Gastroesophageal sphincter (tissue), 3 donors: ENCODE measurements around the gene PTPN14.

Experiments
- EP300 ChIP-seq: sonication (generic); formaldehyde crosslinking; IDR thresholded peaks from one replicate; pipeline ENCODE4 v1.6.1; 2017; ENCODE audit warnings: antibody characterized with exemption, mild to moderate bottlenecking
- POLR2A ChIP-seq, 2 donors: fragments of 450-650 bp; IDR thresholded peaks; one replicate each; pipeline ENCODE4 v1.6.1; 2017; ENCODE audit warnings: antibody characterized with exemption in 2 of 2, mild to moderate bottlenecking in 2 of 2, moderate library complexity in 1 of 2
- POLR2AphosphoS5 ChIP-seq: sonication (generic); formaldehyde crosslinking; IDR thresholded peaks from one replicate; pipeline ENCODE4 v1.6.1; 2017; ENCODE audit warnings: antibody characterized with exemption
- TF ChIP-seq, protein P1 (sequence below), 4 experiments: fragments of 200-600 bp in 2 of 4; fragments of 450-650 bp in 2 of 4; sonication (generic) in 1 of 4; IDR thresholded peaks; one replicate each; pipeline ENCODE4 v1.5.1; 2017 to 2019; ENCODE audit warnings: antibody characterized with exemption in 4 of 4, mild to moderate bottlenecking in 2 of 4, moderate library complexity in 2 of 4

DNA sequence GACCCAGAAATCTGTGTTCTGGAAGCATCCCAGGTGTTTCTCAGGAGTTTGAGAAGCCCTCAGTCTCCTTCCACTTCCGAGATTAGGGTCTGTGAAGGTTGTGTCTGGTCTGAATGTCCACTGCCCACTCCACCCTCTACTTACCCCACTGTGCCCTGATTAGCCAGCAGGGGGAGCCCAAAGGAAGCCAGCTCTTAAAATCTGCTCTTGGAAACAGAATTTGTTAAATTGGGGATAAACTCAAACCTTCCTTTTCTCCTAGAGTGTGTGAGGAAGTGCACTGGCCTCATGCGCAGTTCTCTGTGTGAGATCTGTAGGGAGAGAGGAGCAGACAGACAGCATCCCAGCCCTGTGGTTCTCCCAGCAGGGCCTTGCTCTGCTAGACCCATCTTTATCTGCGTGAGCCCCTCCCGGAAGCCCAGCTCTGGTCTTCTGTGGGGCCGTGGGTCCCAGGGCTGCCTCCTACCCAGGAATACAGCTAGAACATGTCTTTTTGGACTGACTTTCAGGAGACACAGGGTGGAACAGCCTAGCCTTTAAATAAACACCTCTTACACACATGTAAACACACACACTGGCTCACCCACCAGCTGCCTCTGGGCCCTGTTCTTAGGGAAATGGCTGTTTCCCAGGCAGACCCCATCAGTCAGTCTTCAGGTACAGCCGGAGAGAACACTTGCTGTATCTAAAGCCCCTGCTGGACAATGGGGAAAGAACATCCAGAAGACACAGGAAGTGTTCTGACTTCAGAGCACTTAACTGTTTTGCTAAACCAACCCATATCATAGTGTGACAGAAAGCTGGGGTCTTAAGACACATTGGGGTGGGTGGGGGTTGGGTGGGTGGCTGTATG lies 218.2 kb downstream of the PTPN14 start:
- TF ChIP-seq EP300 (no peak), POLR2A (IDR thresholded peaks at IDR 0.05) (no peak), POLR2AphosphoS5 (no peak)
- TF ChIP-seq, protein P1, sequence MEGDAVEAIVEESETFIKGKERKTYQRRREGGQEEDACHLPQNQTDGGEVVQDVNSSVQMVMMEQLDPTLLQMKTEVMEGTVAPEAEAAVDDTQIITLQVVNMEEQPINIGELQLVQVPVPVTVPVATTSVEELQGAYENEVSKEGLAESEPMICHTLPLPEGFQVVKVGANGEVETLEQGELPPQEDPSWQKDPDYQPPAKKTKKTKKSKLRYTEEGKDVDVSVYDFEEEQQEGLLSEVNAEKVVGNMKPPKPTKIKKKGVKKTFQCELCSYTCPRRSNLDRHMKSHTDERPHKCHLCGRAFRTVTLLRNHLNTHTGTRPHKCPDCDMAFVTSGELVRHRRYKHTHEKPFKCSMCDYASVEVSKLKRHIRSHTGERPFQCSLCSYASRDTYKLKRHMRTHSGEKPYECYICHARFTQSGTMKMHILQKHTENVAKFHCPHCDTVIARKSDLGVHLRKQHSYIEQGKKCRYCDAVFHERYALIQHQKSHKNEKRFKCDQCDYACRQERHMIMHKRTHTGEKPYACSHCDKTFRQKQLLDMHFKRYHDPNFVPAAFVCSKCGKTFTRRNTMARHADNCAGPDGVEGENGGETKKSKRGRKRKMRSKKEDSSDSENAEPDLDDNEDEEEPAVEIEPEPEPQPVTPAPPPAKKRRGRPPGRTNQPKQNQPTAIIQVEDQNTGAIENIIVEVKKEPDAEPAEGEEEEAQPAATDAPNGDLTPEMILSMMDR (IDR thresholded peaks at IDR 0.05) = peak; percentile 70 to 87 (median 78)
